ENCODE measurements around the gene CTPS2. TPM values are rescaled to one million over a fixed set of nuclear protein-coding genes. Genes with fewer than 3 reads are reported as not detected.

Gene CTPS2
- total RNA-seq, 1 experiment from 2014 or later, result 3.8 TPM

GRCh38 chrX:16737024-16737423 lies 24.6 kb upstream of the CTPS2 start:
- no peaks in the 10 kb centered on the region; the same call in 1 of the 2 replicates for H3K36me3 ChIP-seq (ENCODE audit: control insufficient read depth, insufficient read depth, low read length)
- TF ChIP-seq SIN3A (IDR thresholded peaks at IDR 0.05; ENCODE audit: borderline replicate concordance, insufficient read depth, low read depth, low read length) (no peak), TCF7L2 (IDR thresholded peaks at IDR 0.05; ENCODE audit: low read depth, low read length) (no peak), CTCF (IDR thresholded peaks at IDR 0.05) (no peak), POLR2AphosphoS5 (IDR thresholded peaks at IDR 0.05; ENCODE audit: low read depth, low read length) (no peak), REST (IDR thresholded peaks at IDR 0.05; ENCODE audit: insufficient read depth in 1 of 2, low read depth in 2 of 2, low read length in 1 of 2) (no peak)
- H3K9me3 ChIP-seq (ENCODE audit: control insufficient read depth, insufficient read depth, low read depth, low read length), result no peaks in the 10 kb centered on the region
- no peak for DNase-seq (ENCODE audit: low read depth, low spot score)
- POLR2A ChIA-PET, result no interaction called here
- no peak overlapping the region for H3K27ac ChIP-seq (ENCODE audit: low read length)
- in situ Hi-C loops (cut with HindIII; ENCODE audit: low pct_unique_long_range_greater_than_20kb, low sequenced_read_pairs) (no loop called here), intact Hi-C loops (cut with micrococcal nuclease; ENCODE audit: unreplicated experiment) (no loop called here)
- H3K4me3 ChIP-seq (ENCODE audit: low read depth in 2 of 2, low read length in 2 of 2), result no peak overlapping the region
- ATAC-seq, result no peak
- no TSS peak for BruUV-seq (replicated peaks)
- no peaks in the 10 kb centered on the region for H3K27me3 ChIP-seq (ENCODE audit: control insufficient read depth, insufficient read depth, low read length)
- CTCF ChIA-PET, result no interaction called here
- no peaks in the 10 kb centered on the region for H3K4me1 ChIP-seq (ENCODE audit: control insufficient read depth, insufficient read depth, low read length)

GRCh38 chrX:16733013-16733412 lies 20.5 kb upstream of the CTPS2 start:
- Histone ChIP-seq H3K4me1 (ENCODE audit: control insufficient read depth, insufficient read depth, low read length) (no peaks in the 10 kb centered on the region), H3K9me3 (ENCODE audit: control insufficient read depth, insufficient read depth, low read depth, low read length) (no peaks in the 10 kb centered on the region), H3K4me3 (ENCODE audit: low read depth in 2 of 2, low read length in 2 of 2) (no peak overlapping the region), H3K27me3 (ENCODE audit: control insufficient read depth, insufficient read depth, low read length) (no peaks in the 10 kb centered on the region), H3K36me3 (ENCODE audit: control insufficient read depth, insufficient read depth, low read length) (no peaks in the 10 kb centered on the region), H3K27ac (ENCODE audit: low read length) (no peak overlapping the region)
- intact Hi-C loops (cut with micrococcal nuclease; ENCODE audit: unreplicated experiment), result no loop called here
- DNase-seq (ENCODE audit: low read depth, low spot score) (no peak), ATAC-seq (no peak)
- ChIA-PET POLR2A (no interaction called here), CTCF (interaction anchor here (0.5 kb wide), 1 partner anchor 291 kb away, joined by 16 read pairs; no protein-coding TSS in a partner anchor)
- no TSS peak for BruUV-seq (replicated peaks)
- in situ Hi-C loops (cut with HindIII; ENCODE audit: low pct_unique_long_range_greater_than_20kb, low sequenced_read_pairs), result no loop called here
- no peak for TF ChIP-seq REST (IDR thresholded peaks at IDR 0.05; ENCODE audit: insufficient read depth in 1 of 2, low read depth in 2 of 2, low read length in 1 of 2)
- TF ChIP-seq POLR2AphosphoS5 (IDR thresholded peaks at IDR 0.05; ENCODE audit: low read depth, low read length), result no peak
- no peak for TF ChIP-seq SIN3A (IDR thresholded peaks at IDR 0.05; ENCODE audit: borderline replicate concordance, insufficient read depth, low read depth, low read length)
- no peak for TF ChIP-seq TCF7L2 (IDR thresholded peaks at IDR 0.05; ENCODE audit: low read depth, low read length)
- no peak for TF ChIP-seq CTCF (IDR thresholded peaks at IDR 0.05)

Measured in Panc1 (cell line).